Measurements from ENCODE around the gene QSOX2.

GRCh38 chr9:136284311-136284710 is 38.7 kb upstream of the QSOX2 start:
- TF ChIP-seq EZH2 (IDR thresholded peaks at IDR 0.05; ENCODE audit: borderline replicate concordance, low read length) (no peak), CTCF (IDR thresholded peaks at IDR 0.05; ENCODE audit: low read length) (no peak)
